Fibroblast of lung (primary cell): ENCODE results near the gene BIVM. TPM values are rescaled to one million over a fixed set of nuclear protein-coding genes. Genes with fewer than 3 reads are reported as not detected.

Source experiments
- DNase-seq, 2 donors: peaks; one replicate each; pipeline versions ENCODE4 v3.0.0 to v3.0.0-alpha.2; 2010; ENCODE audit warnings: low read depth in 2 of 2
- H2AFZ ChIP-seq: 2 replicates; pipeline ENCODE4 v1.5.1; 2012; ENCODE audit warnings: low read length, control low read depth, inconsistent platforms
- H3K27ac ChIP-seq: 2 replicates; pipeline ENCODE4 v1.5.1; 2011; ENCODE audit warnings: low read length, control low read depth; ENCODE audit not compliant: insufficient read depth
- H3K27me3 ChIP-seq: 2 replicates; pipeline ENCODE4 v1.5.1; 2011; ENCODE audit warnings: mild to moderate bottlenecking, low read length; ENCODE audit not compliant: control insufficient read depth, insufficient read depth
- H3K36me3 ChIP-seq: 2 replicates; pipeline ENCODE4 v1.5.1; 2011; ENCODE audit warnings: low read length; ENCODE audit not compliant: control insufficient read depth, insufficient read depth
- H3K4me1 ChIP-seq: 2 replicates; pipeline ENCODE4 v1.5.1; 2011; ENCODE audit warnings: low read length; ENCODE audit not compliant: control insufficient read depth, insufficient read depth; ENCODE audit errors: extremely low read depth
- H3K4me2 ChIP-seq: 2 replicates; pipeline ENCODE4 v1.5.1; 2011; ENCODE audit warnings: low read length, control low read depth; ENCODE audit not compliant: insufficient read depth; ENCODE audit errors: extremely low read depth
- H3K4me3 ChIP-seq, 4 experiments: fragments of 200-600 bp in 1 of 4; sonication (generic) in 1 of 4; replicated peaks in 1 of 4; 2 replicates each; pipeline ENCODE4 v1.5.1; 2011 to 2016; ENCODE audit warnings: low read length in 4 of 4, low read depth in 3 of 4, mild to moderate bottlenecking in 3 of 4, control low read depth in 2 of 4, inconsistent platforms in 1 of 4, mixed read lengths in 1 of 4; ENCODE audit not compliant: insufficient read depth in 1 of 4; ENCODE audit errors: control extremely low read depth in 1 of 4
- H3K79me2 ChIP-seq: 2 replicates; pipeline ENCODE4 v1.5.1; 2012; ENCODE audit warnings: mild to moderate bottlenecking, low read length, inconsistent platforms; ENCODE audit not compliant: control insufficient read depth, insufficient read depth
- H3K9ac ChIP-seq: 2 replicates; pipeline ENCODE4 v1.5.1; 2011; ENCODE audit warnings: mild to moderate bottlenecking, low read length, control low read depth; ENCODE audit not compliant: insufficient read depth
- H3K9me3 ChIP-seq: 2 replicates; pipeline ENCODE4 v1.5.1; 2012; ENCODE audit warnings: low read depth, low read length; ENCODE audit not compliant: control insufficient read depth, insufficient read depth
- H4K20me1 ChIP-seq: 2 replicates; pipeline ENCODE4 v1.5.1; 2011; ENCODE audit warnings: low read length; ENCODE audit not compliant: control insufficient read depth, insufficient read depth; ENCODE audit errors: extremely low read depth
- EZH2 ChIP-seq: IDR thresholded peaks from 2 replicates; pipeline ENCODE4 v1.5.1; 2012; ENCODE audit warnings: low read length, control low read depth, mild to moderate bottlenecking; ENCODE audit errors: missing control alignments
- polyA plus RNA-seq, 2 donors: library from polyadenylated mRNA; depleted of rRNA in 1 of 2; stranded (reverse) in 1 of 2; unstranded in 1 of 2; fragments of >200 nt; gene quantifications; 2 replicates each; pipeline ENCODE4 v1.2.1, GENCODE V29; 2011 to 2012; ENCODE audit warnings: missing spikeins in 1 of 2
- total RNA-seq: library from RNA; depleted of rRNA; stranded (reverse); fragments of >200 nt; gene quantifications from 2 replicates; pipeline ENCODE4 v1.2.1, GENCODE V29; 2014
- TF ChIP-seq, protein P1 (sequence below), 2 donors: IDR thresholded peaks in 1 of 2; conservative IDR thresholded peaks in 1 of 2; 1 replicate in 1 of 2; 2 replicates in 1 of 2; pipeline ENCODE4 v1.5.1; 2011 to 2012; ENCODE audit warnings: low read length in 2 of 2, control low read depth in 1 of 2, inconsistent platforms in 1 of 2, low read depth in 1 of 2, mild to moderate bottlenecking in 1 of 2

BIVM gene
- total and polyA plus RNA-seq, 2 donors (not counting 1 experiment from before 2014, with no cell fraction given) = 22.3 to 22.4 TPM

DNA sequence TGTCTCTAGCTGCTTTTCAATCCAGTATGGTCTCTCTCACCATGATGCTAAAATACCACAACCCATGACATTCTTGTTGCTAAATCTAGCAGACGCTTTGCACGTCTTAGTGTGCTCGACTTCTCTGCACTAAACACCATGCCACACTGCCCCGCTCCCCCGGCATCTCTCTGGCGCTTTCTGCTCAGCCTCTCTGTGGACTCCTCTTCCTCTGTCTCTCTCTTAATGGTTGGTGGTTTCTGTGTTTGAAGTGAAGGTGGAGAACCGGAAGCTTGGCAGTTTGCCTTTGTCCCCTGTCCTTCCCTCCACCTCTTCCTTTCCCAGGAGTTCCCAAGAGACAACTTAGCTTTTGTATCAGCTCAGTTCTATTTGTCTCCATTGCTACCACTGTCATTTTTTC is 55.8 kb downstream of the BIVM start:
- no peak for DNase-seq
- TF ChIP-seq, protein P1, sequence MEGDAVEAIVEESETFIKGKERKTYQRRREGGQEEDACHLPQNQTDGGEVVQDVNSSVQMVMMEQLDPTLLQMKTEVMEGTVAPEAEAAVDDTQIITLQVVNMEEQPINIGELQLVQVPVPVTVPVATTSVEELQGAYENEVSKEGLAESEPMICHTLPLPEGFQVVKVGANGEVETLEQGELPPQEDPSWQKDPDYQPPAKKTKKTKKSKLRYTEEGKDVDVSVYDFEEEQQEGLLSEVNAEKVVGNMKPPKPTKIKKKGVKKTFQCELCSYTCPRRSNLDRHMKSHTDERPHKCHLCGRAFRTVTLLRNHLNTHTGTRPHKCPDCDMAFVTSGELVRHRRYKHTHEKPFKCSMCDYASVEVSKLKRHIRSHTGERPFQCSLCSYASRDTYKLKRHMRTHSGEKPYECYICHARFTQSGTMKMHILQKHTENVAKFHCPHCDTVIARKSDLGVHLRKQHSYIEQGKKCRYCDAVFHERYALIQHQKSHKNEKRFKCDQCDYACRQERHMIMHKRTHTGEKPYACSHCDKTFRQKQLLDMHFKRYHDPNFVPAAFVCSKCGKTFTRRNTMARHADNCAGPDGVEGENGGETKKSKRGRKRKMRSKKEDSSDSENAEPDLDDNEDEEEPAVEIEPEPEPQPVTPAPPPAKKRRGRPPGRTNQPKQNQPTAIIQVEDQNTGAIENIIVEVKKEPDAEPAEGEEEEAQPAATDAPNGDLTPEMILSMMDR (conservative IDR thresholded peaks at IDR 0.05 in 1 of 2, IDR thresholded peaks at IDR 0.05 in 1 of 2; ENCODE audit: low read depth in 1 of 2, low read length in 2 of 2) = no peak
- no peak for TF ChIP-seq EZH2
- Histone ChIP-seq H3K9ac (no peak overlapping the region), H4K20me1 (no peaks in the 10 kb centered on the region), H2AFZ (no peak overlapping the region), H3K4me2 (no peak overlapping the region), H3K36me3 (peaks cover 4% of the 10 kb centered on the region), H3K27me3 (no peaks in the 10 kb centered on the region), H3K4me3 (no peak overlapping the region), H3K4me1 (no peaks in the 10 kb centered on the region), H3K27ac (no peak overlapping the region), H3K9me3 (no peaks in the 10 kb centered on the region), H3K79me2 (peaks cover 10% of the 10 kb centered on the region)

DNA sequence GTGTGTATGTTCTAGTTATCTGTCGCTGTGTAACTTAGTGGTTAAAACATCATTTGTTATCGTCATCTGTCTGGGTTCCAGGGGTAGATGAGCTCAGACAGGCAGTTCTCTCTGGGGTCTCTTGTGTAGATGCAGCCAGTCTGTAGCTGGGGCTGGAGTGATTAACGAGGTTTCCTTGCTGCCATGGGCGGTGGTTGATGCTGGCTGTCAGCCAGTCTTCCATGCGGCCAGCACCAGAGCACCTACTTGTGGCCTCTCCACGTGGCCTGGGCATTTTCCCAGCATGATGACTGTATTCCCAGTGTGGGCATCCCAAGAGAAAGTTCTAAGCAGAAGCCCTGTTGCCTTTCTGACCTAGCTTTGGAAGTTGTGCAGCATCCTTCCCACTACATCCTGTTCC is 57.6 kb downstream of the BIVM start:
- H3K27ac ChIP-seq = no peak overlapping the region
- TF ChIP-seq, protein P1 (conservative IDR thresholded peaks at IDR 0.05 in 1 of 2, IDR thresholded peaks at IDR 0.05 in 1 of 2; ENCODE audit: low read depth in 1 of 2, low read length in 2 of 2) = no peak
- no peak for TF ChIP-seq EZH2

DNA sequence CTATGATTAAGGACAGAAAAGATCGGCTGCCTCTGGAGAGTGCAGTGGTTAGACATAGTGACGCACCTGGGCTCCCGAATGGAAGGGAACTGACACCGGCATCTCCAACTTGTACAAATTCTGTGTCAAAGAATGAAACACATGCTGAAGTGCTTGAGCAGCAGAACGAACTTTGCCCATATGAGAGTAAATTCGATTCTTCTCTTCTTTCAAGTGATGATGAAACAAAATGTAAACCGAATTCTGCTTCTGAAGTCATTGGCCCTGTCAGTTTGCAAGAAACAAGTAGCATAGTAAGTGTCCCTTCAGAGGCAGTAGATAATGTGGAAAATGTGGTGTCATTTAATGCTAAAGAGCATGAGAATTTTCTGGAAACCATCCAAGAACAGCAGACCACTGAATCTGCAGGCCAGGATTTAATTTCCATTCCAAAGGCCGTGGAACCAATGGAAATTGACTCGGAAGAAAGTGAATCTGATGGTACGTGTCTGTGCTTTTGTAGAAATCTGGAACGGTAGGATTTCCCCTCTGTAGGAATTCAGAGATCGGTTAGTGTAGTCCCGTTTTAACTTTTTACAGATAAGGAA is 63.8 kb downstream of the BIVM start:
- Histone ChIP-seq H3K27me3 (no peaks in the 10 kb centered on the region), H3K79me2 (no peaks in the 10 kb centered on the region), H3K4me3 (no peak overlapping the region), H4K20me1 (no peaks in the 10 kb centered on the region), H3K9me3 (no peaks in the 10 kb centered on the region), H3K4me2 (no peak overlapping the region), H3K27ac (no peak overlapping the region), H3K36me3 (peaks cover 13% of the 10 kb centered on the region), H2AFZ (no peak overlapping the region), H3K9ac (no peak overlapping the region), H3K4me1 (no peaks in the 10 kb centered on the region)
- TF ChIP-seq, protein P1 (conservative IDR thresholded peaks at IDR 0.05 in 1 of 2, IDR thresholded peaks at IDR 0.05 in 1 of 2; ENCODE audit: low read depth in 1 of 2, low read length in 2 of 2) = no peak
- DNase-seq = no peak

More for the DNA sequence above, 57.6 kb downstream of the BIVM start:
- Histone ChIP-seq H3K36me3 (peaks cover 6% of the 10 kb centered on the region), H3K4me2 (no peak overlapping the region), H3K27me3 (no peaks in the 10 kb centered on the region), H3K9me3 (no peaks in the 10 kb centered on the region), H2AFZ (no peak overlapping the region), H3K79me2 (no peaks in the 10 kb centered on the region), H4K20me1 (no peaks in the 10 kb centered on the region), H3K9ac (no peak overlapping the region), H3K4me3 (no peak overlapping the region), H3K4me1 (no peaks in the 10 kb centered on the region)
- peak in 1 of 2 donors; percentile 68 for DNase-seq
